Esophagus muscularis mucosa (tissue), 3 donors: ENCODE data around the gene RPEL1.

ENCODE experiments used
- POLR2A ChIP-seq: fragments of 450-650 bp; IDR thresholded peaks from one replicate; pipeline ENCODE4 v1.6.1; 2017; ENCODE audit warnings: antibody characterized with exemption, moderate library complexity, mild to moderate bottlenecking, low read depth
- POLR2AphosphoS5 ChIP-seq, 2 donors: sonication (generic); formaldehyde crosslinking; IDR thresholded peaks; one replicate each; pipeline ENCODE4 v1.6.1; 2017; ENCODE audit warnings: antibody characterized with exemption in 2 of 2
- TF ChIP-seq, protein P1 (sequence below), 3 experiments: fragments of 200-600 bp in 2 of 3; fragments of 450-650 bp in 1 of 3; sonication (generic) in 2 of 3; IDR thresholded peaks; one replicate each; pipeline ENCODE4 v1.5.1; 2017 to 2019; ENCODE audit warnings: antibody characterized with exemption in 3 of 3, mild to moderate bottlenecking in 2 of 3, moderate library complexity in 1 of 3

- TF ChIP-seq, protein P1, sequence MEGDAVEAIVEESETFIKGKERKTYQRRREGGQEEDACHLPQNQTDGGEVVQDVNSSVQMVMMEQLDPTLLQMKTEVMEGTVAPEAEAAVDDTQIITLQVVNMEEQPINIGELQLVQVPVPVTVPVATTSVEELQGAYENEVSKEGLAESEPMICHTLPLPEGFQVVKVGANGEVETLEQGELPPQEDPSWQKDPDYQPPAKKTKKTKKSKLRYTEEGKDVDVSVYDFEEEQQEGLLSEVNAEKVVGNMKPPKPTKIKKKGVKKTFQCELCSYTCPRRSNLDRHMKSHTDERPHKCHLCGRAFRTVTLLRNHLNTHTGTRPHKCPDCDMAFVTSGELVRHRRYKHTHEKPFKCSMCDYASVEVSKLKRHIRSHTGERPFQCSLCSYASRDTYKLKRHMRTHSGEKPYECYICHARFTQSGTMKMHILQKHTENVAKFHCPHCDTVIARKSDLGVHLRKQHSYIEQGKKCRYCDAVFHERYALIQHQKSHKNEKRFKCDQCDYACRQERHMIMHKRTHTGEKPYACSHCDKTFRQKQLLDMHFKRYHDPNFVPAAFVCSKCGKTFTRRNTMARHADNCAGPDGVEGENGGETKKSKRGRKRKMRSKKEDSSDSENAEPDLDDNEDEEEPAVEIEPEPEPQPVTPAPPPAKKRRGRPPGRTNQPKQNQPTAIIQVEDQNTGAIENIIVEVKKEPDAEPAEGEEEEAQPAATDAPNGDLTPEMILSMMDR (IDR thresholded peaks at IDR 0.05), result no peak
- no peak for TF ChIP-seq POLR2AphosphoS5 (IDR thresholded peaks at IDR 0.05)
- TF ChIP-seq POLR2A, result no peak
Measured at GRCh38 chr10:103278862-103279298, 33.2 kb downstream of the RPEL1 start.
